Measurements from ENCODE around the gene DDHD1. TPM values are rescaled to one million over a fixed set of nuclear protein-coding genes. Genes with fewer than 3 reads are reported as not detected.
A peak's percentile ranks its signal among the peaks of the same experiment; 100 is the strongest.

The DDHD1 gene
- total and polyA plus RNA-seq, 2 experiments from 2014 or later, result 6.2 to 18.8 TPM

GRCh38 chr14:53016919-53017318, 136.2 kb downstream of the DDHD1 start:
- TF ChIP-seq EZH2 (IDR thresholded peaks at IDR 0.05; ENCODE audit: borderline replicate concordance) (no peak), CTCF (IDR thresholded peaks at IDR 0.05; ENCODE audit: poor library complexity) (no peak), EZH2phosphoT487 (IDR thresholded peaks at IDR 0.05; ENCODE audit: low read depth, severe bottlenecking, unreplicated experiment) (no peak)
- H3K79me2 ChIP-seq, result no peaks in the 10 kb centered on the region
- no peaks in the 10 kb centered on the region for H4K20me1 ChIP-seq (ENCODE audit: insufficient read depth, poor library complexity, severe bottlenecking)
- DNase-seq (ENCODE audit: low spot score), result no peak
- no peaks in the 10 kb centered on the region for H3K36me3 ChIP-seq (replicated peaks; ENCODE audit: insufficient read depth, low read depth)
- H3K4me1 ChIP-seq (ENCODE audit: insufficient read depth), result no peaks in the 10 kb centered on the region
- no peak overlapping the region for H2AFZ ChIP-seq
- H3K27me3 ChIP-seq, result no peaks in the 10 kb centered on the region
- no peak overlapping the region for H3K4me3 ChIP-seq
- H3K9me2 ChIP-seq (replicated peaks; ENCODE audit: insufficient read depth), result no peaks in the 10 kb centered on the region
- no peaks in the 10 kb centered on the region for H3K9me3 ChIP-seq (ENCODE audit: low read depth)
- no peak overlapping the region for H3K4me2 ChIP-seq
- H3K27ac ChIP-seq, result no peak overlapping the region

- no peaks in the 10 kb centered on the region for H3K79me2 ChIP-seq
- H3K36me3 ChIP-seq (replicated peaks; ENCODE audit: insufficient read depth, low read depth), result no peaks in the 10 kb centered on the region
- no peaks in the 10 kb centered on the region for H3K9me3 ChIP-seq (ENCODE audit: low read depth)
- peaks cover 4% of the 10 kb centered on the region for H3K4me1 ChIP-seq (ENCODE audit: insufficient read depth)
- H3K9me2 ChIP-seq (replicated peaks; ENCODE audit: insufficient read depth), result no peaks in the 10 kb centered on the region
- no peaks in the 10 kb centered on the region for H3K27me3 ChIP-seq
- TF ChIP-seq CTCF (IDR thresholded peaks at IDR 0.05; ENCODE audit: poor library complexity), result no peak
- TF ChIP-seq EZH2phosphoT487 (IDR thresholded peaks at IDR 0.05; ENCODE audit: low read depth, severe bottlenecking, unreplicated experiment), result no peak
- TF ChIP-seq EZH2 (IDR thresholded peaks at IDR 0.05; ENCODE audit: borderline replicate concordance), result no peak
- H3K4me2 ChIP-seq, result no peak overlapping the region
- H3K4me3 ChIP-seq, result no peak overlapping the region
- no peak overlapping the region for H3K27ac ChIP-seq
- H4K20me1 ChIP-seq (ENCODE audit: insufficient read depth, poor library complexity, severe bottlenecking), result no peaks in the 10 kb centered on the region
- 89% methylated on average over 2 of the region's 2 CpGs for WGBS (ENCODE audit: low lambda C conversion rate, missing lambda C conversion rate)
- no peak overlapping the region for H2AFZ ChIP-seq
- no peak for DNase-seq (ENCODE audit: low spot score)
These were observed 136.6 kb downstream of the DDHD1 start for GRCh38 chr14:53016491-53016890.

GRCh38 chr14:53011053-53011462, 142.1 kb downstream of the DDHD1 start:
- peak; percentile 69 for DNase-seq (ENCODE audit: low spot score)
- 35% methylated on average over 7 of the region's 7 CpGs for WGBS (ENCODE audit: low lambda C conversion rate, missing lambda C conversion rate)
- Histone ChIP-seq H3K4me1 (ENCODE audit: insufficient read depth) (peaks cover 13% of the 10 kb centered on the region), H3K79me2 (no peaks in the 10 kb centered on the region), H3K27ac (peak overlapping the region; percentile 81), H3K36me3 (replicated peaks; ENCODE audit: insufficient read depth, low read depth) (no peaks in the 10 kb centered on the region), H3K9me2 (replicated peaks; ENCODE audit: insufficient read depth) (no peaks in the 10 kb centered on the region), H3K27me3 (no peaks in the 10 kb centered on the region), H2AFZ (no peak overlapping the region), H4K20me1 (ENCODE audit: insufficient read depth, poor library complexity, severe bottlenecking) (no peaks in the 10 kb centered on the region), H3K4me2 (peak overlapping the region; percentile 52), H3K4me3 (no peak overlapping the region), H3K9me3 (ENCODE audit: low read depth) (no peaks in the 10 kb centered on the region)
- TF ChIP-seq EZH2phosphoT487 (IDR thresholded peaks at IDR 0.05; ENCODE audit: low read depth, severe bottlenecking, unreplicated experiment), result no peak
- TF ChIP-seq CTCF (IDR thresholded peaks at IDR 0.05; ENCODE audit: poor library complexity), result no peak
- no peak for TF ChIP-seq EZH2 (IDR thresholded peaks at IDR 0.05; ENCODE audit: borderline replicate concordance)
